Neural cell (in vitro differentiated cells): ENCODE data around the gene GRM4. TPM values are rescaled to one million over a fixed set of nuclear protein-coding genes. Genes with fewer than 3 reads are reported as not detected.

Source experiments
- H2AFZ ChIP-seq: fragments of 200-600, 300-800 bp; sonication (generic), shearing (Covaris generic); 2 replicates; pipeline ENCODE4 v1.6.0; 2014; ENCODE audit warnings: low read depth, mild to moderate bottlenecking, antibody characterized with exemption, low read length, moderate library complexity
- H3F3A ChIP-seq: fragments of 200-600 bp; shearing (Covaris generic); 2 replicates; pipeline ENCODE4 v1.6.1; 2016; ENCODE audit warnings: mild to moderate bottlenecking, moderate library complexity, mixed read lengths, antibody characterized with exemption, low read length; ENCODE audit not compliant: insufficient read depth, poor library complexity, severe bottlenecking
- H3K27ac ChIP-seq: fragments of 200-600, 300-800 bp; sonication (generic), shearing (Covaris generic); 2 replicates; pipeline ENCODE4 v1.5.1; 2014; ENCODE audit warnings: mild to moderate bottlenecking, low read length, moderate library complexity
- H3K27me3 ChIP-seq: fragments of 300-800, 200-600 bp; sonication (generic), shearing (Covaris generic); 2 replicates; pipeline ENCODE4 v1.6.0; 2014; ENCODE audit warnings: mild to moderate bottlenecking, low read depth, low read length, moderate library complexity; ENCODE audit not compliant: insufficient read depth
- H3K36me3 ChIP-seq: fragments of 300-800, 200-600 bp; sonication (generic), shearing (Covaris generic); 2 replicates; pipeline ENCODE4 v1.5.1; 2014; ENCODE audit warnings: mild to moderate bottlenecking, antibody characterized with exemption, low read length, moderate library complexity; ENCODE audit not compliant: insufficient read depth
- H3K4me2 ChIP-seq: fragments of 300-800, 200-600 bp; sonication (generic), shearing (Covaris generic); 2 replicates; pipeline ENCODE4 v1.6.0; 2014; ENCODE audit warnings: mild to moderate bottlenecking, low read length
- H3K4me3 ChIP-seq: fragments of 300-800, 200-600 bp; sonication (generic), shearing (Covaris generic); 2 replicates; pipeline ENCODE4 v1.5.1; 2014; ENCODE audit warnings: mild to moderate bottlenecking, low read length, moderate library complexity
- H3K79me2 ChIP-seq: fragments of 200-600 bp; shearing (Covaris generic); replicated peaks from 2 replicates; pipeline ENCODE4 v1.6.0; 2014; ENCODE audit warnings: mild to moderate bottlenecking, low read length, moderate library complexity; ENCODE audit not compliant: insufficient read depth
- H3K9ac ChIP-seq: fragments of 300-800, 200-600 bp; sonication (generic), shearing (Covaris generic); 2 replicates; pipeline ENCODE4 v1.6.1; 2016; ENCODE audit warnings: mild to moderate bottlenecking, low read length, mixed read lengths
- H3K9me2 ChIP-seq: fragments of 200-600 bp; shearing (Covaris generic); 2 replicates; pipeline ENCODE4 v1.6.1; 2016; ENCODE audit warnings: mild to moderate bottlenecking, low read length, mixed read lengths; ENCODE audit not compliant: insufficient read depth
- H3K9me3 ChIP-seq: fragments of 200-600, 300-800 bp; sonication (generic), shearing (Covaris generic); 2 replicates; pipeline ENCODE4 v1.6.1; 2016; ENCODE audit warnings: mild to moderate bottlenecking, mixed run types, low read length, moderate library complexity, mixed read lengths
- H4K20me1 ChIP-seq: fragments of 200-600 bp; shearing (Covaris generic); 2 replicates; pipeline ENCODE4 v1.6.1; 2016; ENCODE audit warnings: mild to moderate bottlenecking, mixed run types; ENCODE audit not compliant: insufficient read depth
- CTCF ChIP-seq: fragments of 450-650 bp; IDR thresholded peaks from 2 replicates; pipeline ENCODE4 v1.5.1; 2014; ENCODE audit warnings: antibody characterized with exemption, mild to moderate bottlenecking, moderate library complexity; ENCODE audit not compliant: poor library complexity, severe bottlenecking
- EP300 ChIP-seq: fragments of 450-650 bp; conservative IDR thresholded peaks from 2 replicates; pipeline ENCODE4 v1.6.1; 2014; ENCODE audit warnings: antibody characterized with exemption, mild to moderate bottlenecking, moderate library complexity; ENCODE audit not compliant: poor library complexity, severe bottlenecking
- EZH2 ChIP-seq: fragments of 200-600, 300-800 bp; shearing (Covaris generic), sonication (generic); IDR thresholded peaks from 2 replicates; pipeline ENCODE4 v1.6.1; 2014; ENCODE audit warnings: antibody characterized with exemption, low read length, borderline replicate concordance, mild to moderate bottlenecking; ENCODE audit not compliant: insufficient read depth, poor library complexity, severe bottlenecking
- MXI1 ChIP-seq: fragments of 450-650 bp; conservative IDR thresholded peaks from 2 replicates; pipeline ENCODE4 v1.6.1; 2014; ENCODE audit warnings: antibody characterized with exemption, mild to moderate bottlenecking; ENCODE audit not compliant: poor library complexity, severe bottlenecking
- POLR2AphosphoS5 ChIP-seq: IDR thresholded peaks from 2 replicates; pipeline ENCODE4 v1.6.1; 2012
- RAD21 ChIP-seq: fragments of 450-650 bp; conservative IDR thresholded peaks from 2 replicates; pipeline ENCODE4 v1.6.1; 2014; ENCODE audit warnings: antibody characterized with exemption, mild to moderate bottlenecking, moderate library complexity
- REST ChIP-seq: IDR thresholded peaks from 2 replicates; pipeline ENCODE4 v1.6.1; 2012; ENCODE audit warnings: borderline replicate concordance
- SMC3 ChIP-seq: fragments of 450-650 bp; conservative IDR thresholded peaks from 2 replicates; pipeline ENCODE4 v1.6.1; 2014; ENCODE audit warnings: antibody characterized with exemption, mild to moderate bottlenecking, moderate library complexity; ENCODE audit not compliant: poor library complexity
- TAF1 ChIP-seq: IDR thresholded peaks from 2 replicates; pipeline ENCODE4 v1.6.1; 2012; ENCODE audit warnings: low read depth
- polyA plus RNA-seq: library from polyadenylated mRNA; depleted of rRNA; stranded (reverse); fragments of >200 nt; gene quantifications from 2 replicates; pipeline ENCODE4 v1.2.3, GENCODE V29; 2014

Gene GRM4
- polyA plus RNA-seq, 1 donor from 2014 or later = 2.1 TPM

GRCh38 chr6:34001706-34002621, 143.9 kb downstream of the GRM4 start:
- no peak overlapping the region for H3K4me2 ChIP-seq

More at GRCh38 chr6:34001706-34002621, 143.9 kb downstream of the GRM4 start:
- H4K20me1 ChIP-seq = no peaks in the 10 kb centered on the region
- H3K79me2 ChIP-seq = no peaks in the 10 kb centered on the region
- no peak overlapping the region for H2AFZ ChIP-seq
- no peaks in the 10 kb centered on the region for H3K27me3 ChIP-seq
- H3K9me2 ChIP-seq = no peaks in the 10 kb centered on the region
- no peak overlapping the region for H3K27ac ChIP-seq
- H3K36me3 ChIP-seq = no peaks in the 10 kb centered on the region
- TF ChIP-seq RAD21 (no peak), SMC3 (no peak), POLR2AphosphoS5 (no peak), EZH2 (no peak), TAF1 (no peak), REST (no peak), CTCF (no peak), EP300 (no peak), MXI1 (no peak)
- H3K4me3 ChIP-seq = no peak overlapping the region
- no peaks in the 10 kb centered on the region for H3F3A ChIP-seq
- no peaks in the 10 kb centered on the region for H3K9me3 ChIP-seq
- no peak overlapping the region for H3K9ac ChIP-seq
